AG04450 (cell line): Measurements from ENCODE around the gene HMCES. TPM values are rescaled to one million over a fixed set of nuclear protein-coding genes. Genes with fewer than 3 reads are reported as not detected.

Source experiments
- CTCF ChIA-PET: fragments of 300-600, 350-600 bp; formaldehyde crosslinking; extraction: SDS; loops from one replicate; lab custom pipeline; 2022; ENCODE audit warnings: antibody characterized with exemption, inconsistent platforms; lab: Charles Lee
- POLR2A ChIA-PET: fragments of 350-600 bp; formaldehyde crosslinking; extraction: SDS; loops from one replicate; lab custom pipeline; 2021; ENCODE audit warnings: antibody characterized with exemption, inconsistent platforms; lab: Yijun Ruan, JAX
- DNase-seq: peaks from one replicate; pipeline ENCODE4 v3.0.0-alpha.2; 2011; ENCODE audit warnings: low read depth, low spot score
- H3K27ac ChIP-seq: one replicate; pipeline ENCODE4 v1.5.1; 2012; ENCODE audit warnings: low read depth, low read length, control low read depth
- H3K27me3 ChIP-seq: one replicate; pipeline ENCODE4 v1.6.0; 2012; ENCODE audit warnings: low read length; ENCODE audit not compliant: control insufficient read depth, insufficient read depth
- H3K4me3 ChIP-seq: 2 replicates; pipeline ENCODE4 v1.5.1; 2011; ENCODE audit warnings: mild to moderate bottlenecking, low read depth, low read length, control low read depth
- H3K9me3 ChIP-seq: 2 replicates; pipeline ENCODE4 v1.5.1; 2012; ENCODE audit warnings: low read length; ENCODE audit not compliant: control insufficient read depth, insufficient read depth
- CTCF ChIP-seq: IDR thresholded peaks from 2 replicates; pipeline ENCODE4 v1.5.1; 2011; ENCODE audit warnings: low read depth, low read length, control low read depth, inconsistent platforms
- polyA minus RNA-seq: library from RNA; depleted of rRNA, polyadenylated mRNA; stranded (reverse); fragments of >200 nt; gene quantifications from 2 replicates; pipeline ENCODE4 v1.2.3, GENCODE V29; 2011; rRNA and poly(A)+ RNA removed
- polyA plus RNA-seq: library from polyadenylated mRNA; depleted of rRNA; stranded (reverse); fragments of >200 nt; gene quantifications from 2 replicates; pipeline ENCODE4 v1.2.3, GENCODE V29; 2011; rRNA removed

Gene HMCES
- 19.9 and 22.6 TPM in 2 replicates for polyA plus RNA-seq
- 8.5 and 13.9 TPM in 2 replicates for polyA minus RNA-seq

- CTCF ChIA-PET, result interaction anchor here (2.0 kb wide), 1 partner anchor 38 kb away, joined by 4 read pairs; a partner anchor contains a TSS
- Histone ChIP-seq H3K4me3 (peak within 1 kb of the TSS; percentile 78), H3K9me3 (no peaks in the 10 kb centered on the region; the same call in 1 of the 2 replicates), H3K27ac (peak within 1 kb of the TSS; percentile 58), H3K27me3 (no peaks in the 10 kb centered on the region)
- POLR2A ChIA-PET, result interaction anchor here (1.1 to 4.3 kb wide), 2 partner anchors 35 to 38 kb away, joined by 3 to 39 read pairs; a partner anchor contains a TSS
- no peak for TF ChIP-seq CTCF
- peak; percentile 32 for DNase-seq
These were observed at the start of gene HMCES for GRCh38 chr3:129278439-129278965. Gene HMCES, plus strand, starts transcription at chr3:129278870. Its CDS starts 863 bp downstream, at chr3:129279733.

- H3K27ac ChIP-seq, result peak overlapping the region; percentile 89
- no peaks in the 10 kb centered on the region for H3K27me3 ChIP-seq
- ChIA-PET CTCF (interaction anchor here (1.4 to 3.1 kb wide), 3 partner anchors 16 to 67 kb away, joined by 3 to 13 read pairs (median 5); no protein-coding TSS in a partner anchor), POLR2A (interaction anchor here (0.6 to 1.1 kb wide), 3 partner anchors 20 to 143 kb away, joined by 3 to 8 read pairs (median 6); partner anchors contain the start of gene COPG1)
- H3K9me3 ChIP-seq, result no peaks in the 10 kb centered on the region
- DNase-seq, result peak; percentile 50
- no peak overlapping the region for H3K4me3 ChIP-seq
- TF ChIP-seq CTCF, result no peak
These were observed 49.6 kb upstream of the HMCES start for GRCh38 chr3:129228891-129229585.

- ChIA-PET CTCF (interaction anchor here (0.8 to 1.7 kb wide), 7 partner anchors 14 to 260 kb away, joined by 3 to 10 read pairs (median 3); partner anchors contain the start of gene COPG1), POLR2A (interaction anchor here (0.6 to 2.2 kb wide), 3 partner anchors 19 to 34 kb away, joined by 4 to 13 read pairs (median 8); partner anchors contain the start of gene COPG1)
- Histone ChIP-seq H3K27me3 (no peaks in the 10 kb centered on the region), H3K27ac (peak overlapping the region; percentile 47), H3K4me3 (no peak overlapping the region), H3K9me3 (no peaks in the 10 kb centered on the region)
- TF ChIP-seq CTCF, result no peak
- no peak for DNase-seq
These were observed 48.2 kb upstream of the HMCES start for GRCh38 chr3:129230311-129231019.

- ChIA-PET CTCF (interaction anchor here (0.8 to 1.7 kb wide), 6 partner anchors 13 to 261 kb away, joined by 3 to 10 read pairs (median 3); partner anchors contain the start of gene COPG1), POLR2A (interaction anchor here (2.2 kb wide), 1 partner anchor 18 kb away, joined by 13 read pairs; the partner anchor contains the start of gene COPG1)
- H3K9me3 ChIP-seq, result no peaks in the 10 kb centered on the region
- no peak overlapping the region for H3K4me3 ChIP-seq
- TF ChIP-seq CTCF, result no peak
- H3K27me3 ChIP-seq, result no peaks in the 10 kb centered on the region
- DNase-seq, result no peak
- H3K27ac ChIP-seq, result no peak overlapping the region
These were observed 47.1 kb upstream of the HMCES start for GRCh38 chr3:129231331-129232119.
